Fibroblast of peridontal ligament (primary cell): Measurements from ENCODE around the gene PKMYT1.

Experiments
- DNase-seq: peaks from one replicate; pipeline ENCODE4 v3.0.0-alpha.2; 2010; ENCODE audit errors: extremely low read depth

PKMYT1 gene

DNA sequence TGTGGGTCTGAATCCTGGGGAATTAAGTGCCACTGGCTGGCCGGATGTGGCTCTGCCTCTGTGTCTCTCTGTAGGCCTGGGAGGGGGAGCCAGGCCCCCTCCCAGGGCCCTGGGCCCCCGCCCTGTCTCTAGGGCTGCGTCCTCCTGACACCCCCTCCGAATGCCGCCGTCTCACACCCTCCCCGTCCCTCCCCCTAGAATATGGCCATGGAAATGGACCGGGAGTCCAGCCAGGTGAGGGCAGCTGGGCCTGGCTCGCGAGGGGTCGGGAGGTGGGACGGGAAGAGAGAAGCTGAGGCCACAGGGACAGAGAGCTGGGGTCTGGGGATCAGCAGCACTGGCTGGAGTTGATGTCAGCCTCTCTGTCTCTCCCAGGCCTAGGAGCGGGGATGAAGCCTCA lies 16.1 kb upstream of the PKMYT1 start:
- DNase-seq: no peak

- no peak for DNase-seq
These were observed 12.3 kb upstream of the PKMYT1 start for GRCh38 chr16:2992383-2993081.

GRCh38 chr16:2991566-2992261 lies 11.5 kb upstream of the PKMYT1 start:
- no peak for DNase-seq

DNA sequence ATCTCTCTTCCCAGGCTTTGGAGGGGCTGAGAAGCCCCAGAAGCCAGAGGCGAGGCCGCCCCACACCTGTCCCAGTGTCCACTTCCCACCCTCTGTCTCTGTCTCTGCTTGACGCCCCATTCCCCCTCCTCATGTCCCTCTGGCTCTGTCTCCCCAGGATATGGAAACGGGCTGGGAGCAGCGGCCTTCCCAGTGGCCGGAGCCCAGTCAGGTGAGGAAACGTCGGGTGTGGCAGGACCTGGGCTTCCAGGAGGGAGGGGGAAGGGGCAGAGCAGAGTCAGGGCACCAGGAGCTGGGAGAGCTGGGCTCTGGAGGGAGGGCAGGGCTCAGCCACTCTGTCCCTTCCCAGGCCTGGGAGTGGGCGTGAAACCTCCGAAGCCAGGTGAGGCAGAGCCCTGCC lies 10.6 kb upstream of the PKMYT1 start:
- no peak for DNase-seq

DNA sequence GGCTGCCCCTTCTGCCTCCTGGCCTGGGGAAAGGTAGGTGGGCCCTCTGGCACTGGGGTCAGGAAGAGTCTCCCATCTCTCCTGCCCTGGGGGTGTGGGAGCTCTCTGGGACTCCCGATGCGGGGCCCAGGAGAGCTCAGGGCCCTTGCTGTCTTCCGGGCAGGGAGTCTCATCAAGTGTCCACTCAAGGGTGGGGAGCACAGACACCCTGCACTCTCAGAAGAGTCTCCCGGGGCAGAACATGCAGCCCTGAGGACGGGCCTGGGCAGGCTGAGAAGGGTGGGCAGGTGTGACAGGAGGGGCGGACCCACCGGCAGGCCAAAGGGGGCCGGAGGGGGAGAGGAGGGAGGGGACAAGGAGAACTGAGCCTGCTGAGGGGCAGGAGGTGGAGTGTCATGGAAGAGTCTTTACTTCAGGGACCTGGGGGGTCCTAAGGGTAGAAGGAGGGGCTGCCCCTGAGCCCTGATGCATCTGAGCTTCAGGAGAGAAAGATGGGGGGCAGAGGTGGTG lies 8.4 kb upstream of the PKMYT1 start:
- DNase-seq: no peak

DNA sequence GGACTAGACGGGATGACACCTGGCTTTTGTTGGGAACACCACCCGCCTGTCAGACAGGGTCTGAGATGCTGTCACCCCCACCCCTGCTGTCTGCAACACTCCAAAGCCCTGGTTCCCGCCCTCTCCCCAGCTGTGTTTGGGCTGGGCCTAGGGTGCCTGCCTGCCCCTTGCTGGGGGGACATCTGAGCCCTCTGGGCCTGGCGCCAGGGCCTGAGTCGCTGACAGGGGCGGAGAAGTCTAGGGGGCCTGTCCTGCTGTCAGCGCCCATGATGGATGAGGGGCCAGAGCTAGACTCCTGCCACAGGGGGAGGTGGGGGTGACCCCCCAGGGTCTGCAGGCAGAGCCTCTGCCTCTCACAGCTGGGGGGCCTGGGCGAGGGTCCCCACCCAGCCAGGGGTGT lies 7.6 kb upstream of the PKMYT1 start:
- no peak for DNase-seq

- no peak for DNase-seq
These were observed 7.0 kb upstream of the PKMYT1 start for GRCh38 chr16:2987286-2987685.

DNA sequence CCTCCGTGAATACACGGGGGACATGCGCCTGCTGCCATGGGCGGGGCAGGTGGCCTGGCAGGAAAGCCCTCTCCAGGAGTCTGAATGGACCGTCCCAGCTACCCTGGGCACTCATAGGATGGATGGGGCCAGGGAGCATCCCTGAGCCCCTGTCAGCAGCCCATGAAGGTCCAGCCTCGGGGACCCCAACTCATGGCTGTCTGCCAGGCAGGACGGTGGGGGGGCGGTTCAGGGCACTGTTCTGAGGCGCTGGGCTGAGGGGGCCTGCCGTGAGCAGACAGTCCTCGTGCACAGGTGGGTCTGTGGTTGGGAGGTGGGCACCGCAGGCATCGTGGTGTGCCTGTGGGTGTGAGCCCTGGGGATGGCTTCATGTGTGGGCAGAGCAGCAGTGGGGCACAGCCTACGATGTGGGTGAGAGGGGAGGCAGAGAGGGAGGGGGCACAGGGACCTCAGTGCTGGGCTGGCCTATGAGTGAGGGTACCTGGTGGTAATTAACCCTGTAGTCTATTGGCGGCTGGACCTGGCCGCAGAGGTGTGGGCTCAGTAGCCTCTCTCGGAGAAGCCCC lies 6.5 kb upstream of the PKMYT1 start:
- no peak for DNase-seq

- no peak for DNase-seq
These were observed 5.7 kb upstream of the PKMYT1 start for GRCh38 chr16:2985893-2986355.

- DNase-seq: no peak
These were observed 5.2 kb upstream of the PKMYT1 start for GRCh38 chr16:2985462-2985861.

DNA sequence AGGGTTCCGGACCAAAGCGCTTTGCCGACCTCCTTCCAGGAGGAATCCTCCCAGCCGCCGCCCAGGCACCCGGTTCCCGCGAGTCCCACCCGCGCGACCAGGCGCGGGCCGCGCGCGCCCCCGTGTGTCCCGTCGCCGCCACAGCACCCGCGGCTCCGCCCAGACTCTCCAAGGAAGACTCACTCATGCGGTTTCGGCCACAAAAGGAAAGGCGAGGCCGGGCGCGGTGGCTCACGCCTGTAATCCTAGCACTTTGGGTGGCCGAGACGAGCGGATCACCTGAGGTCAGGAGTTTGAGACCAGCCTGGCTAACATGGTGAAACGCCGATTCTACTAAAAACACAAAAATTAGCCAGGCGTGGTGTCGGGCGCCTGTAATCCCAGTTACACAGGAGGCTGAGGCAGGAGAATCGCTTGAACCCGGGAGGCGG lies 3.5 kb upstream of the PKMYT1 start:
- DNase-seq: peak; percentile 63

- DNase-seq: no peak
These were observed 2.2 kb upstream of the PKMYT1 start for GRCh38 chr16:2982402-2982801.

GRCh38 chr16:2981899-2982250 lies 1.6 kb upstream of the PKMYT1 start:
- no peak for DNase-seq

DNA sequence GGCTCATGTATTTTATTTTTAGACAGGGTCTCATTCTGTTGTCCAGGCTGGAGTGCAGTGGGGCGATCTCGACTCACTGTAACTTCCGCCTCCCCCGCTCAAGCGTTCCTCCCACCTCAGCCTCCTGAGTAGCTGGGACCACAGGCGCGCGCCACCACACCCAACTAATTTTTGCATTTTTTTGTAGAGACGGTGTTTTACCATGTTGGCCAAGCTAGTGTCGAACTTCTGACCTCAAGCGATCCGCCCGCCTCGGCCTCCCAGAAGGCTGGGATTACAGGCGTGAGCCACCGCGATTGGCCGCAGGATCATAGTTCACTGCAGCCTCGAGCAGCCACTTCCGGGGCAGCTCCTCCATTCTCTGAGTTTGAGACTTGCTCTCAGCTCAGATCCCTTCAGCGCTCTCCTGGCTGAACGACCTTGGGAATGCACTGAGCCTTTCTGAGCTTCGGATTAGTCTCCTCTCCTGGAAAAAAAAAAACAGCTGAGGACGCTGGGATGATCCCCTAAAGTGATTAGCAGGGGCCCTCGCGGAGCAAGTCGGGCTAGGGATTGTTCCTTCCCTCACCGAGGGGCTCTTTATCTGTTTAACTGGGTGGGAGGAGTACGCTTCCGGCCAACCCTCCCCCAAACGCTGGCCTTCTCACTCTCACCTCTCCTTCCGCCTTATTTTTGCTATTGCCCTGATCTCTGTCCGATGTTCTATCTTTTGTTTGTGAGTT lies 1.1 kb upstream of the PKMYT1 start:
- DNase-seq: no peak

DNA sequence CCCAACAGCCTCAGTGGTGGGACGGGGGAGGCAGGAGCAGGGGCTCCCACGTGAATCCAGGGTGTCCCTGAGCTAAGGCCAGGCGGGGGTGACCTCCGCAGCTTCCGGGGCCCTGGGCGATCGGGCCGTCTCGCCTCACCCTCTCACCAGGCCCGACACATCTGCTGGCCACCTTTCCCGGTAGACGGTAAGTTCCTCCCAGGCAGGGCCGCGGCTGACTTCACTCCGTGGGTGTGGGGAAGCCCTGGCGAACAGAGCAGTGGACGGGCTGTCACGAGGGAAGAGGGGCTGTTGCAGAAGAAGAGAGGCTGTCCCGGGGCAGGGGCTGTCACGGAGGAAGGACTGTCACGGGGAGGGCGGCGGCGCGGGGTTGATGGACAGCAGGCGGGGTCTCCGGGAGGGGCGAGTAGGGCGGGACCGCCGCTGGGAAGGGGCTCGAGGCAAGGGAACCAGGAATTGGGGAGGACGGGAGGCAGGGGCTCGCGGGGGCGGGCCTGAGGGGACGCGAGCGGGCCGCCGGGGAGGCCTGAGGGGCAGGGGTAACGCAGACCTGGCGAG lies 498 bp downstream of the PKMYT1 start:
- no peak for DNase-seq

DNA sequence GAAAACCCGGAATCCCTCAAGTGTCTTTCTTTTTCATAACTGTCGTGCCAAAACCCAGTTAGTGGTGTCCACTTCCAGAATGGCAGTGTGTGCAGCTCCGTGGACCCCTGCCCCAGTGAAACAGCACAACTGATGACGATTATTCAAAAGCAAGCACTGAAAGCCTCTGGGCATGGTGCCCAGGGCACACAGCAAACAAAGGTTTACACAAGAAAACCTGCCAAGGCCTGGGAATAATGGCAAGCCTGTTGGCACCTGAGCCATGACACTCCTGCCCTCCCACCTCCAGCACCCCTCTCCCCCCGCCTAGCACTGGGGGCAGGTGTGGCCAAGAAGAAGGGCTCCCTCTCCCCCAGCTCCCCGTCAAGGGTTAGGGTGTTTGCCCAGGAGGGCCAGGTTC lies 2.8 kb downstream of the PKMYT1 start:
- no peak for DNase-seq

GRCh38 chr16:2976673-2977072 lies 3.6 kb downstream of the PKMYT1 start:
- no peak for DNase-seq

GRCh38 chr16:2976201-2976600 lies 4.0 kb downstream of the PKMYT1 start:
- no peak for DNase-seq

DNA sequence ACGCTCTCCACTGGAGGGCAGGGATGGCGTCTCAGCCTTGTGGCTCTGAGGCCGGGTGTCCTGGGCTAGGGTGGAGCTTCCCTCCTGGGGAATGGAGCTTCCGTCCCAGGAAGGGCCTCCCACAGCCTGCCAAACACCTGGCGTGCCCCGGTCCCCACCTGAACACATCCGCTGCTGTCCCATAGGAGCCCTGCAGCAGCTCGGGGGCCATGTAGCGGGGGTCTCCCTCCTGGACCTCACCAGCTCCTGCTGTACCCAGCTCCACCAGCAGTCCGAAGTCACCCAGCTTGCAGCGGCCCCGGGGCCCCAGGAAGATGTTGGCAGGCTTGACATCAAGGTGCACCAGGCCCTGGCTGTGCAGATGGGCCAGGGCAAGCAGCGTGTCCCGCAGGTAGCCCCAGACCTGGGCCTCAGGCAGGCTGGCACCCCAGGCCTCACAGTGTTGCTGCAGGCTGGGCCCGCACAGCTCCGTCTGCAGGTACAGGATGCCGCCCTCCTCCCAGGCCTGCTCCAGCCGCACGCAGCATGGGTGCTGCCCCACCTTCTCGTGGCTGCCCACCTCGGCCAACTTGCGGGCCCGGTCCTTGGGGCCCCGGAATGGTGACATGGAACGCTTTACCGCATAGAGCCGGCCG lies 5.0 kb downstream of the PKMYT1 start:
- DNase-seq: no peak

- no peak for DNase-seq
These were observed 5.8 kb downstream of the PKMYT1 start for GRCh38 chr16:2974319-2975056.
